Neuronal stem cell (in vitro differentiated cells): Measurements from ENCODE around the gene JPT1.
"Not testable (repeated sequence)": the region's sequence is repeated elsewhere in the genome, so short reads cannot be mapped to it uniquely, and the experiment has no call there.

Experiments
- DNase-seq: peaks from one replicate; pipeline ENCODE4 v3.0.0-alpha.2; 2013; ENCODE audit warnings: low spot score
- H2AFZ ChIP-seq: one replicate; pipeline ENCODE4 v1.6.1; 2013; ENCODE audit warnings: mild to moderate bottlenecking, low read length, inconsistent platforms
- H2AK5ac ChIP-seq: 2 replicates; pipeline ENCODE4 v1.6.1; 2013; ENCODE audit warnings: low read depth, mild to moderate bottlenecking, inconsistent platforms, low read length, moderate library complexity, mixed read lengths
- H2BK120ac ChIP-seq: 2 replicates; pipeline ENCODE4 v1.6.1; 2013; ENCODE audit warnings: low read depth, mild to moderate bottlenecking, inconsistent platforms, low read length, moderate library complexity, mixed read lengths
- H2BK12ac ChIP-seq: one replicate; pipeline ENCODE4 v1.6.1; 2013; ENCODE audit warnings: low read length, inconsistent platforms
- H2BK15ac ChIP-seq: 2 replicates; pipeline ENCODE4 v1.6.1; 2013; ENCODE audit warnings: mild to moderate bottlenecking, low read length, inconsistent platforms, mixed read lengths
- H2BK5ac ChIP-seq: one replicate; pipeline ENCODE4 v1.6.1; 2013; ENCODE audit warnings: inconsistent platforms, mild to moderate bottlenecking, low read length, moderate library complexity
- H3K14ac ChIP-seq: one replicate; pipeline ENCODE4 v1.6.1; 2013; ENCODE audit warnings: low read length, inconsistent platforms
- H3K18ac ChIP-seq: 2 replicates; pipeline ENCODE4 v1.6.1; 2013; ENCODE audit warnings: low read length, inconsistent platforms
- H3K23ac ChIP-seq: 2 replicates; pipeline ENCODE4 v1.6.1; 2013; ENCODE audit warnings: low read depth, mild to moderate bottlenecking, mixed read lengths, low read length, inconsistent platforms; ENCODE audit not compliant: poor library complexity
- H3K27ac ChIP-seq: replicated peaks from 3 replicates; pipeline ENCODE4 v1.5.1; 2013; ENCODE audit warnings: low read length, inconsistent platforms
- H3K27me3 ChIP-seq, 3 experiments: 2 replicates each; pipeline ENCODE4 v1.6.1; 2013; ENCODE audit warnings: low read length in 3 of 3, mild to moderate bottlenecking in 2 of 3, inconsistent platforms in 1 of 3, low read depth in 1 of 3, mixed read lengths in 1 of 3, moderate library complexity in 1 of 3; ENCODE audit not compliant: control insufficient read depth in 3 of 3, insufficient read depth in 3 of 3
- H3K36me3 ChIP-seq, 2 donors: replicated peaks in 1 of 2; 2 replicates each; pipeline ENCODE4 v1.6.1; 2013; ENCODE audit warnings: low read length in 2 of 2; ENCODE audit not compliant: control insufficient read depth in 2 of 2, insufficient read depth in 2 of 2
- H3K4ac ChIP-seq: 2 replicates; pipeline ENCODE4 v1.6.1; 2013; ENCODE audit warnings: inconsistent platforms, mild to moderate bottlenecking, low read length, moderate library complexity
- H3K4me1 ChIP-seq, 2 donors: 1 replicate in 1 of 2; 2 replicates in 1 of 2; pipeline ENCODE4 v1.6.1; 2013; ENCODE audit warnings: low read length in 2 of 2, low read depth in 1 of 2; ENCODE audit not compliant: control insufficient read depth in 2 of 2, insufficient read depth in 1 of 2
- H3K4me2 ChIP-seq: one replicate; pipeline ENCODE4 v1.6.1; 2013; ENCODE audit warnings: mild to moderate bottlenecking, low read length, inconsistent platforms; ENCODE audit not compliant: insufficient read depth, poor library complexity, severe bottlenecking
- H3K4me3 ChIP-seq, 2 donors: 2 replicates each; pipeline ENCODE4 v1.5.1; 2013; ENCODE audit warnings: low read length in 2 of 2, mild to moderate bottlenecking in 2 of 2, inconsistent platforms in 1 of 2, moderate library complexity in 1 of 2
- H3K79me1 ChIP-seq: one replicate; pipeline ENCODE4 v1.6.1; 2013; ENCODE audit warnings: low read depth, mild to moderate bottlenecking, inconsistent platforms, low read length, moderate library complexity
- H3K9ac ChIP-seq: one replicate; pipeline ENCODE4 v1.6.1; 2013; ENCODE audit warnings: mild to moderate bottlenecking, low read depth, low read length, inconsistent platforms; ENCODE audit not compliant: poor library complexity
- H3K9me3 ChIP-seq, 2 donors: replicated peaks in 1 of 2; 2 replicates each; pipeline versions ENCODE3 to v1.6.1; 2013; ENCODE audit warnings: low read length in 2 of 2, mild to moderate bottlenecking in 2 of 2, inconsistent platforms in 1 of 2, low read depth in 1 of 2, mixed read lengths in 1 of 2, moderate library complexity in 1 of 2; ENCODE audit not compliant: control insufficient read depth in 2 of 2, insufficient read depth in 1 of 2
- H4K8ac ChIP-seq: one replicate; pipeline ENCODE4 v1.6.1; 2013; ENCODE audit warnings: low read depth, mild to moderate bottlenecking, inconsistent platforms, low read length, moderate library complexity
- H4K91ac ChIP-seq: one replicate; pipeline ENCODE4 v1.6.1; 2013; ENCODE audit warnings: low read length, low read depth, mild to moderate bottlenecking, inconsistent platforms; ENCODE audit not compliant: poor library complexity
- WGBS, 2 donors: extraction: QIAGEN DNeasy Blood & Tissue Kit; methylation state at CpG; one replicate each; pipeline ENCODE4 v1.1.7; 2013; ENCODE audit warnings: missing lambda C conversion rate in 2 of 2, mixed read lengths in 1 of 2; ENCODE audit not compliant: insufficient read length in 2 of 2, insufficient replicate concordance in 1 of 2; ENCODE audit errors: extremely low coverage in 2 of 2; 5-methylcytosine and 5-hydroxymethylcytosine counted together

Gene JPT1

GRCh38 chr17:75128694-75129505, 25.4 kb downstream of the JPT1 start:
- peaks cover 7% of the 10 kb centered on the region for H3K79me1 ChIP-seq
- H3K18ac ChIP-seq = peak overlapping the region; percentile 11
- H3K27me3 ChIP-seq = no peaks in the 10 kb centered on the region

GRCh38 chr17:75127936-75128335, 26.4 kb downstream of the JPT1 start:
- not testable (repeated sequence) for H3K9me3 ChIP-seq, H2BK15ac ChIP-seq, DNase-seq, H3K18ac ChIP-seq, H2AK5ac ChIP-seq, H3K4me3 ChIP-seq, H3K79me1 ChIP-seq, H2BK12ac ChIP-seq, H2BK120ac ChIP-seq, H3K4me2 ChIP-seq, H3K27ac ChIP-seq, H4K91ac ChIP-seq, H3K4me1 ChIP-seq, H3K9ac ChIP-seq, H4K8ac ChIP-seq, H3K23ac ChIP-seq, H2AFZ ChIP-seq, H3K14ac ChIP-seq, H3K4ac ChIP-seq, H2BK5ac ChIP-seq, H3K27me3 ChIP-seq
- peaks cover 18 to 29% of the 10 kb centered on the region in 2 donors for H3K36me3 ChIP-seq
- no CpG with 5 or more reads among the region's 5 CpGs for WGBS, 2 donors

More at GRCh38 chr17:75128694-75129505, 25.4 kb downstream of the JPT1 start:
- Histone ChIP-seq H4K91ac (no peak overlapping the region), H3K27ac (no peak overlapping the region), H3K36me3 (peaks cover 18 to 29% of the 10 kb centered on the region in 2 donors), H3K4me1 (peaks cover 4 to 7% of the 10 kb centered on the region in 2 donors), H3K14ac (no peak overlapping the region), H3K9me3 (no peaks in the 10 kb centered on the region), H3K4me3 (no peak overlapping the region), H3K4me2 (no peak overlapping the region), H2BK120ac (no peak overlapping the region), H3K4ac (no peak overlapping the region), H2BK5ac (no peak overlapping the region), H4K8ac (no peak overlapping the region), H2AFZ (no peak overlapping the region), H3K9ac (peak overlapping the region; percentile 72), H2AK5ac (no peak overlapping the region), H3K23ac (peak overlapping the region; percentile 68), H2BK12ac (no peak overlapping the region), H2BK15ac (no peak overlapping the region)
- no CpG with 5 or more reads among the region's 33 CpGs for WGBS, 2 donors
- DNase-seq = no peak

- Histone ChIP-seq H2BK15ac (no peak overlapping the region), H3K9me3 (no peaks in the 10 kb centered on the region), H3K4me3 (no peak overlapping the region), H2BK5ac (no peak overlapping the region), H3K4me1 (peaks cover 4 to 7% of the 10 kb centered on the region in 2 donors), H2BK12ac (no peak overlapping the region), H3K27ac (no peak overlapping the region), H2AK5ac (no peak overlapping the region), H2AFZ (no peak overlapping the region), H3K4me2 (no peak overlapping the region), H3K23ac (no peak overlapping the region), H3K18ac (no peak overlapping the region), H2BK120ac (no peak overlapping the region), H3K4ac (no peak overlapping the region), H4K91ac (no peak overlapping the region), H3K14ac (no peak overlapping the region), H3K9ac (no peak overlapping the region), H4K8ac (no peak overlapping the region), H3K36me3 (peaks cover 18 to 29% of the 10 kb centered on the region in 2 donors), H3K27me3 (no peaks in the 10 kb centered on the region), H3K79me1 (peaks cover 7% of the 10 kb centered on the region)
- no peak for DNase-seq
- WGBS, 2 donors = no CpG with 5 or more reads among the region's 8 CpGs
Observed at GRCh38 chr17:75126954-75127353, 27.4 kb downstream of the JPT1 start.

- no peak overlapping the region for H4K91ac ChIP-seq
- H2BK12ac ChIP-seq = no peak overlapping the region
- H2AK5ac ChIP-seq = no peak overlapping the region
- H2AFZ ChIP-seq = no peak overlapping the region
- H3K4me1 ChIP-seq = peaks cover 4 to 7% of the 10 kb centered on the region in 2 donors
- DNase-seq = no peak
- H3K4me3 ChIP-seq = peak overlapping the region in 1 of 2 donors; percentile 57
- WGBS, 2 donors = no CpG with 5 or more reads among the region's 3 CpGs
- H3K79me1 ChIP-seq = peaks cover 7% of the 10 kb centered on the region
- H3K36me3 ChIP-seq = peaks cover 18 to 32% of the 10 kb centered on the region in 2 donors
- no peak overlapping the region for H3K4me2 ChIP-seq
- no peak overlapping the region for H2BK120ac ChIP-seq
- H2BK5ac ChIP-seq = no peak overlapping the region
- H3K4ac ChIP-seq = no peak overlapping the region
- H3K18ac ChIP-seq = peak overlapping the region; percentile 38
- H3K27ac ChIP-seq = no peak overlapping the region
- H3K9me3 ChIP-seq = no peaks in the 10 kb centered on the region
- H2BK15ac ChIP-seq = no peak overlapping the region
- no peak overlapping the region for H3K23ac ChIP-seq
- no peak overlapping the region for H4K8ac ChIP-seq
- H3K9ac ChIP-seq = no peak overlapping the region
- no peaks in the 10 kb centered on the region for H3K27me3 ChIP-seq
- H3K14ac ChIP-seq = no peak overlapping the region
Observed at GRCh38 chr17:75125984-75126383, 28.3 kb downstream of the JPT1 start.
